Stromal cell of bone marrow (primary cell): ENCODE data around the gene ISY1.
"Not testable (repeated sequence)": the region's sequence is repeated elsewhere in the genome, so short reads cannot be mapped to it uniquely, and the experiment has no call there.

Experiments
- DNase-seq: peaks from one replicate; pipeline ENCODE4 v3.0.0-alpha.2; 2012; ENCODE audit warnings: low read depth

The ISY1 gene

DNA sequence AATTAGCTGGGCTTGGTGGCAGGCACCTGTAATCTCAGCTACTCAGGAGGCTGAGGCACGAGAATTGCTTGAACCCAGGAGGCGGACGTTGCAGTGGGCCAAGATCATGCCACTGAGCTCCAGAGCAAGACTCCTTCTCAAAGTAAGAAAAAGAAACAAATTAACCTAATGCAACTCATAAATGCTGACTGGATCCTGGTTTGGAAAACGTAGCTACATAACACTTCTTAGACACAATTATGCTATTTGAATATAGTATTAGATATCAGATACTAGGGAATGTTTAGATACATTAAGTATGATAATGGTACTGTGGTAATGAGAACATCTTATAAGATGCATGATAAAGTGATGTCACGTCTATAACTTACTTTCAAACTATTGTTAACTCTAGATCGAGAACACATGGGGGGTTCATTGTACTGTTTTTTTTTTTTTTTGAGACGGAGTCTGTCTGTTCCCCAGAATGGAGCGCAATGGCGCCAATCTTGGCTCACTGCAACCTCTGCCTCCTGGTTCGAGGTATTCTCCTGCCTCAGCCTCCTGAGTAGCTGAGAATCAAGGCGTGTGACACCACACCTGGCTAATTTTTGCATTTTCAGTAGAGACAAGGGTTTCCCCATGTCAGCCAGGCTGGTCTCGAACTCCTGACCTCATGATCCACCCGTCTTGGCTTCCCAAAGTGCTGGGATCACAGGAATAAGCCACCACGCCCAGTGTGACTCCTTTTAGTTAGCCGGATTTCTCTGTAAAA lies 5.9 kb upstream of the ISY1 start:
- no peak for DNase-seq

GRCh38 chr3:129165594-129165993 lies 4.7 kb upstream of the ISY1 start:
- DNase-seq, result not testable (repeated sequence)

DNA sequence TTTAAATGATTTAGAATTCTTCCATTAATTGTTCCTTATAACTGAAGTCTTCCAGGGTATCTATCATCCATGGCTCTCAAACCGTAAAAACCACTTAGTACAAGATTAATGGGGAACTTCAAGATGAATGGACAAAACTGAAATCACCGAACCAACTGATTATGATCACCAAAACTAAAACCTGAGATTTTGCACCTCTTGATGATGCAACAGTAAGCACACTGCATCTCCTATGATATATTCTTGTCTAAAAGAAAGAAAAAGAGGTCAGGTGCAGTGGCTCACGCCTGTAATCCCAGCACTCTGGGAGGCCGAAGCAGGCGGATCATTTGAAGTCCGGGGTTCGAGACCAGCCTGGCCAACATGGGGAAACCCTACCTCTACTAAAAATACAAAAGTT lies 3.6 kb upstream of the ISY1 start:
- DNase-seq, result no peak

GRCh38 chr3:129162729-129163579 lies 2.1 kb upstream of the ISY1 start:
- DNase-seq, result no peak

DNA sequence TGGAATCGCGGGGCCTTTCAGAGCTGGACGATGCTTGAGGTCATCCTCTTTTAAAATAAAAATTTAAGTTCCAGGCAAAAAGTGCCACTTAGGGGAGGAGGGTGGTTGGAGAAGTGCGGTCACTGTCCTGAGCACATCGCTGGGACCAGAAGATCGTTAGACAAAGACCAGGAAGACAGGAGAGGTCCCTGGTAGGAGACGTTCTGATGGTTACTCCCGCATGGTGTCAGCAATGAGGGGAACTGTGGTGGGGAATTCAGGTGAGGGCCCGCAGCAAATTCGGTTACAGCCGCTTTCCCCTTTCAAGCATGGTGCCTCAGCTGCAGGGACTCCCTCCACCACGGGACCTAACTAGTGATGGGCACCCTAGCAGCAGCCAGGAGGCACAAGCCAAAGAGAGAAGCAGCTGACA lies 1.0 kb upstream of the ISY1 start:
- DNase-seq, result no peak

GRCh38 chr3:129144786-129145185 lies 16.1 kb downstream of the ISY1 start:
- DNase-seq, result no peak

- DNase-seq, result not testable (repeated sequence)
These were observed 19.9 kb downstream of the ISY1 start for GRCh38 chr3:129141011-129141410.

GRCh38 chr3:129139911-129140310 lies 21.0 kb downstream of the ISY1 start:
- no peak for DNase-seq

- DNase-seq, result not testable (repeated sequence)
These were observed 24.6 kb downstream of the ISY1 start for GRCh38 chr3:129136275-129136674.

DNA sequence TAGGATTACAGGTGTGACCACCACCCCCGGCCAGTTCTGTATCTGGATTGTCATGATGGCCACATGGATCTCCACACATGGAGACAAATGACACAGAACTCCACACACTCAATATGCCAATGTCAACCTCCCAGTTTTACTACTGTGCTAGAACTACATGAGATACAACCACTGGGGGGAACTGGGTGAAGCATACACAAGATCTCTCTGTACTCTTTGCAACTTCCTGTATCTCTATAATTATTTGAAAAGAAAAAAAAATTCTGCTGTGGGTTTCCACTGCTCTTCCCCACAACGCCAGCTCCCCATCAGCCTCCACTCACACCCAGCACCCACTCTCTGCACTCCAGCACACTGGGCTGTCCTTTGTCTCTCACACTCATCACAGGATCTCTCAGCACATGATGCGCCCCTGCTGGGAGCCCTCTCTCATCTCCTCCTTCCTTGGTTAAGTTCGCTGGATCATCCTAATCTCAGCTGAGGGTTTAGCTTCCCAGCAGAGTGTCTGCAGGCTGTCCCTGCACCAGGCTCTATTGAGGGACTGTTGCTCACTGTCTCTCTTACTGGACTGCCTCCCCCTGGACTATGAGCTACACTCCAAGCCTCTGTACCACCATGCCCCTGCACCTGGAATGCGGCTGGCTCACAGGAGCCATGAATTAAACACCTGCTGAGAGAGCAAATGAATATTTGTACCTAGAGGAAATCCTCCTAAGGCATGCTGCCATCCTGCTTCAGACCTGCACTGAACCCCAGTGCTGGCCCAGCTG lies 28.6 kb downstream of the ISY1 start:
- DNase-seq, result no peak

DNA sequence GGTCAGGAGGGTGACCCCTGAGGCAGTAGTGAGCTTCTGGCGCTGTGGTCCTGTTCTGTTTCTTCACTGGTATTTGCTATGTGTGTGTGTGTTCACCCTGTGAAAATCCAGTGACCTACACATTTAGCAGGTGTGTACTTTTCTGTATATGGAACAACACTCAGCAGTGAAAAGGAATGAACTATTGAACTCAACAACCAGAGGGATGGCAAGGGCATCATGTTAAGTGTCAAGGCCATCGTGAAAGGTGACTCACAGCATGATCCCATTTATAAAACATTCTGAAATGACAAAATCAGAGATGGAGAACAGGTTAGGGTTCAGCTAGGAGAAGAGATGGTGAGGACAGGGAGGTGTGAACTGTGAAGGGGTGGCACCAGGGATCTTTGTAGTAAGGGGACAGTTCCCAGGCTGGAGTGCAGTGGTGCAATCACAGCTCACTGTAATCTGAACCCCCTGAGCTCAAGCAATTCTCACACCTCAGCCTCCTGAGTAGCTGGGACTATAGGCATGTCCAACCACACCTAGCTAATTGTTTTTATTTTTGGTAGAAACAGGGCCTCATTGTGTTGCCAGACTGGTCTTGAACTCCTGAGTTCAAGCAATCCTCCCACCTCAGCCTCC lies 29.3 kb downstream of the ISY1 start:
- no peak for DNase-seq

DNA sequence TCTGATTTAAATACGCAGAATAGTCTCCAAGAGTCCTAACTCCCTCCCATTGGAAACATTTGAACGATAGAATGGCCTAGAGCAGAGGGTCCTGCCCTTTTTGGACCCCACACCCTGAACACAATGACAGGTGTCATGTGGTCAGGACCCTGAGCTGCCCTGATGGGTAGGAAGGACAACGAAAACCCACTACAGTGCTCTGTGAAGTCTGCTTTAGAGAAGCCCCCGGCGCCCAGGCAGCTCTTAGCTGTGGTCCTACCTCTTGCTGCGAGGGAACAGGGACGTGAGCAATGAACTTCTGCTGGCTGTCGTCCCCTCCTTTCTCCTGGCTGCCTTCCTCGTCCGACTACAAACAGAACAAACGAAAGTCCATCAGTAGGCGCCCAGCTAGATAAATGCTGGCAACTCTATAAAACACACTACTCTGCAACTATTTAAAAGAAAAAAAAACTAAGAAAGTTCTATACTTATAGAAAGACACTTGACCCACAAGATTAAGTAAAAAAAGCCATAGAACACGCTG lies 30.5 kb downstream of the ISY1 start:
- no peak for DNase-seq

DNA sequence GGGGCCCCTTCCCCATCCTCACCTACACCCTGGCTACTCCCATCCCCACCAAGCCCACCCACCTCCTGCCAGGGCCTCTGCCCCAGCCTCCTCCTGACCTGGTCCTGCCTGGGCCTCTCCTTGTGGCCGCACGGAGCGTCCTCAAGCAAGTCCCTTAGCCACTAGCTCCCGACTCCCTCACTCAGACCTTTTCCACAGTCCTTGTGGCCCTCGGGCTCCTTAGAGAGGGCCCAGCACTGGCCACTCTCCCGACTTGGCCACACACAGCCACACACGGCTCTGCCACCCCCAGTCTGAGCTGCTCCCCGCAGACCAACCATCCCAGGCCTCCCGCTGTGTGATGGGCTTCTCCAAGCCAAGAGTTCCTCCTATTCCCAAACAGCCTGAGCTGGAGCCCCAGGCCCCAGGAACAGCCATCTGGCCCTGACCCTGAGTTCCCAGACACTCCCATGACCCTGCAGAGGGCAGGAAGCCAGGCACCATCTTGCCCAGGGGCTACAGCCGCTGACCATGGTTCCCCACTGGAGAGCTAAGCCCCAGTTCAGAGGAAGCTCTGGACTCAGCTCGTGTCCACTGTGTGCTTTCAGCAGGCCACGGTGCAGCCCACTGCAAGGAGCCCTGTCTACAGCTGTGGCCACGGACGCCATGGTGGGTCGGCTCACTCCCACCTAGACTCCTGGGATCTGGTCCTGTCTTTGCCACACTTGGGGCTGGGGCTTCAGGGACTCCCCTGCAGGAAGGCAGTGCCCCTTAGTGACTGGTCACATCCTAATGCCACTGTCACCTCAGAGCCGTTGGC lies 32.3 kb downstream of the ISY1 start:
- no peak for DNase-seq

DNA sequence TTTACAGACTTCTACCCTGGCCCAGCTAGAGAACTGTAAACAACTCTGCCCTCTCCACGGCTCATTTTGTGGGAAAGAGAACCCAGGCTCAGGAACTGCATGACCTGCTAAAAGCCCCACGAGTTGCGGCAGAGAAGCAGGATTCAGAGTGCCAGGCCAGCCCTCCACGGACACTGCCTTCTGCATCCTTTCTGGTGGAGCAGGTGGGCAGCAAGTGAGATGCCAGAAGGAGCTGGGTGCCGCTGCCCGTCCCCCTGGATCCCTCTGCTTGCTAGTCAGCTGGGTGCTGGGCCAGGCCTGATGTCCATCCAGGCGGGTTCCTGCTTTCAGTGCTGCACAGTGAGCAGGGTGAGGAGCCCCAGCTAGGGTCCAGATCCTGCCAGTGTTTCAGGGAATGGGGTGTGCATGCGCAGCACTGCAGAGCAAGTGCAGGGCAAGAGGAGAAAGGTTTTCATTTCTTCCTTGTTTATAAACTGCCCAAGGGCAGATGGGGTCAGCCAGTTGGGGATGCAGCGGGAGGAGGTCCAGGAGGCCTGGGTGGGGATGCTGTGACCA lies 34.1 kb downstream of the ISY1 start:
- no peak for DNase-seq

- DNase-seq, result no peak
These were observed 37.4 kb downstream of the ISY1 start for GRCh38 chr3:129123314-129124060.

DNA sequence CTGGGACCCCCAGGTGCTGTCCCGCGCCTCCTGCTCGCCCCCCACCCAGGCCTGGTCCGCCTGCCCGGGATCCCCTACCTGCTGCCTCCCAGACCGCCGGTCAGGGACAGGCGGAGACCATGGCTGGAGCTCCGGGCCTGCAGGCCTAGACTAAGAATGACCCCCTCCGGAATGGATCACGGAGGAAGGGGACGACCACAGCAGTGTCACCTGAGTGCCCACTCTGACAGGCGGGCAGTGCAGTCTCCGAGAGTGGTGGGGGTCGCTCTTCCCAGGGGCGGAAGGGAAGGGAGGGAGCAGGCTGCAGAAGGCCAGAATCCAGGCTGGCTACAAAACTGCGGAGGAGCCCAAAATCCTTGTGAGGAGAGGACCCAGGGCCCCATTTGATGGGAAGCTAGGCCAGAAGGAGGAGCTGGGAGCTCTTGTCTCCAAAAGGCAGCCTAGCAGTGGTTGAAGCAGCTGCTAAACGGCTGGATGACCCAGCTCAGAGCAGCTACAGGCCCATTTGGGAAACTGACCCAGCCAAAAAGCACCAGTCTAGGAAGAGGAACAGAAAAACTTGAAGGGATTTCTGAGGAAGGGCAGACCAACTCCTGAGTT lies 38.4 kb downstream of the ISY1 start:
- DNase-seq, result no peak

DNA sequence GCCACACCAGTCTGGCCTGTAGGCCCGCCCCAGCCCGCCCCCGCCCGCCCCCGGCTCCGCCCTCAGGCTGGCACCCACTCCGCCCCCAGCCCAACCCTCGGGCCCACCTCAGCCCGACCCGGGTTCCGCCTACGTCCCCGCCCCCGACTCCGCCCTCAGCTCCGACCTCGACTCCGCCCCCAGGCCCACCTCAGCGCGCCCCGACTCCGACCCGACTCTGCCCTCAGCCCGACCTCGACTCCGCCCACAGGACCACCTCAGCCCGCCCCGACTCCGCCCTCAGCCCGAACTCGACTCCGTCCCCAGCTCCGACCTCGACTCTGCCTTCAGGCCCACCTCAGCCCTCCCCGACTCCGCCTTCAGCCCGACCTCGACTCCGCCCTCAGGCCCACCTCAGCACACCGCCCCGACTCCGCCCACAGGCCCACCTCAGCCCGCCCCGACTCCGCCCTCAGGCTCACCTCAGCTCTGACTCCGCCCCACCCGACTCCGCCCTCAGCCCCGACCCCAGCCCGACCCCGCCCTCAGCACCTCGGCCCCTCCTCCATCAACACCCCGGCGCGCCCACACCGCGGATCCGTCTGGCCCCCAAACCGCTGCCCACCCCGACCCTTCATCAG lies 39.0 kb downstream of the ISY1 start, which contains the start of gene RAB43:
Gene RAB43 (minus strand): TSS at position 13 of the 620 bp plus-strand sequence. CDS start 315 bp downstream, outside the sequence.
- DNase-seq, result peak; percentile 42

DNA sequence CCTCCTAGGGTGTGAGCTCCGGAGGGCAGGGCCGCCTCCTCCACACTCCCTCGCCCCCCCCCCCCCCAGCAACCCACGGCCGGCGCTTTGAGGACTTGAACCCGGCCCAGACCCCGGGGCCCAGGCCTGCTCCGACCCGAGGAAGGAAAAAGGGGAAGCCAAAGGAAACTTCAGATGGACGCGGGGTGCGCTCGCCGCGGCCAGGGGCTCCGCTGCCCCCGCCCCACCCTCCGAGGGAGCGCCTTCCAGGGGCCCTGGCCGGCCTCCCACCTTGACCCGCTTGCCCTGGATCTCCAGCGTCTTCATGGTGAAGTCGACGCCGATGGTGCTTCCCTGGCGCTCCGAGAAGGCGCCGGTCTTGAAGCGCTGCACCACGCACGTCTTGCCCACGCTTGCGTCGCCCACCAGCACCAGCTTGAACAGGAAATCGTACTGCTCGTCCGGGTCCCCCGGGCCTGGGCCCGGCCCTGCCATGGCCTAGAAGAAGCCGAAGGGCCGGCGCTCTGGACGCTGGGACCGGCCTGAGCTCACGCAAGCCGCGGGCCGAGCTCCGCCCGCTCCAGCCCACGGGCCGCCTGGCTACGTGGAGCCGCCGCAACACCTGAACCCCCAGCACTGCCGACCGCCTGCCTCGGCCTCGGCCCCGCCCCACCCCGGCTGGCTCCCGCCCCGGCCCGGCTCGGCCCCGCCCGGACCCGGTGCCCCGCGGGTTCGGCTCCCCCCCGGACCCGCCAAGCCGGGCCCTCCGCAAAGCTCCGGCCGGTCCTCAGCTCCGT lies 39.7 kb downstream of the ISY1 start:
- no peak for DNase-seq
